ENCODE results near the gene MED26. TPM values are rescaled to one million over a fixed set of nuclear protein-coding genes. Genes with fewer than 3 reads are reported as not detected.

Gene MED26
- total and polyA plus RNA-seq, 2 experiments from 2014 or later, result 4.4 to 6.7 TPM

DNA sequence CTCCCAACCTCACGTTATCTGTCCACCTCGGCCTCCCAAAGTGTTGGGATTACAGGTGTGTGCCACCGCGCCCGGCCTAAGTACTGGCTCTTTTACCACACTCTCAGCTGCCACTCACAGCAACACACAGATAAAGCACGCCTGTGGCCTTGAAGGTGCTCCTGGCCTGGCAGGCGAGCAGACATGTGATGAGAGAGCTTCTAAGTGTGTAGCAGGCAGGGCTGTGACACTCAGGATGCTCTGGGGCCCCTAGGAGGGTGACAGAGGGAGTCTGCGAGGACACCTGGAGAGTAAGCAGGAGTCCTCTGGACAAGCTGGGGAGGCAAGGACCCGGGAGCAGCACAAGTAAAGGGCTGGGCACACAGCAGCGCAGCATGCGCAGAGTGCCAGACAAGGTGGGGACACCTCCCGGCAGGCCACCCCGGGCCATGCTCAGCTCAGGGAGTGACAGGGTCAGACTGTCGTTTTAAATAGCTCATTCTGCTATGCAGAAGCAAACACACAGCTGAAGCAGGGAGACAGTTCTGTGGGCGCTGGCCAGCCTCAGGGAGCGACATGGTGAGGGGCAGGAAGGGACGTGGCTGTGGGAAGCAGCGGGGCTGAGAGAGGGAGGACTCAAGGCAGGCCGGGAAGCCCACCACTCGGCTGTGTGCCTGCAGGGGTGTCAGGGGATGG, 26.5 kb downstream of the MED26 start:
- H3K79me2 ChIP-seq (ENCODE audit: insufficient read depth), result peaks cover 100% of the 10 kb centered on the region
- TF ChIP-seq EZH2phosphoT487 (IDR thresholded peaks at IDR 0.05; ENCODE audit: insufficient read depth, low read depth) (no peak), EZH2 (IDR thresholded peaks at IDR 0.05; ENCODE audit: insufficient read depth, poor library complexity, severe bottlenecking) (no peak)
- H4K20me1 ChIP-seq (ENCODE audit: insufficient read depth), result peaks cover 17% of the 10 kb centered on the region
- no peak overlapping the region for H3K27ac ChIP-seq
- H3K9me3 ChIP-seq (ENCODE audit: low read depth), result no peaks in the 10 kb centered on the region
- H3K4me1 ChIP-seq (ENCODE audit: insufficient read depth), result peaks cover 8% of the 10 kb centered on the region; the same call in 1 of the 2 replicates
- no peak overlapping the region for H3K9ac ChIP-seq
- in situ Hi-C loops (cut with MboI), result no loop called here
- H3K4me2 ChIP-seq (ENCODE audit: unreplicated experiment), result no peak overlapping the region
- DNase-seq, result no peak
- H3K4me3 ChIP-seq, result no peak overlapping the region
- H3K27me3 ChIP-seq (replicated peaks; ENCODE audit: insufficient read depth), result no peaks in the 10 kb centered on the region
- no peaks in the 10 kb centered on the region for H3K9me2 ChIP-seq (ENCODE audit: insufficient read depth)
- WGBS, 2 experiments (ENCODE audit: low coverage in 1 of 2, low lambda C conversion rate in 2 of 2, missing lambda C conversion rate in 2 of 2), result 87 to 90% methylated on average over 20 of the region's 20 CpGs
- H3K36me3 ChIP-seq (ENCODE audit: low read depth), result no peaks in the 10 kb centered on the region
- no peak overlapping the region for H2AFZ ChIP-seq
- H3F3A ChIP-seq (ENCODE audit: insufficient read depth), result no peaks in the 10 kb centered on the region

DNA sequence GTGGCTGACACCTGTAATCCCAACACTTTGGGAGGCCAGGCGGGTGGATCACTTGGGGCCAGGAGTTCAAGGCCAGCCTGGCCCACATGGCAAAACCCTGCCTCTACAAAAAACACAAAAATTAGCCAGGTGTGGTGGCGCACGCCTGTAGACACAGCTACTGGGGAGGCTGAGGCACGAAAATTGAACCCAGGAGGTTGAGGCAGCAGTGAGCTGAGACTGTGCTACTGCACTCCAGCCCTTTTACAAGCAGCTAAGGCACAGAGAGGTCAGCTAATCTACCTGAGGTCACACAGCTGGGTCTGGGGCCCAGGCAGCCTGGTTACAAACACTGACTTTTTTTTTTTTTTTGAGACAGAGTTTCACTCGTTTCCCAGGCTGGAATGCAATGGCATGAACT, 27.2 kb downstream of the MED26 start:
- H3K27ac ChIP-seq, result no peak overlapping the region
- TF ChIP-seq EZH2phosphoT487 (IDR thresholded peaks at IDR 0.05; ENCODE audit: insufficient read depth, low read depth), result no peak
- TF ChIP-seq EZH2 (IDR thresholded peaks at IDR 0.05; ENCODE audit: insufficient read depth, poor library complexity, severe bottlenecking), result no peak
- no peaks in the 10 kb centered on the region for H3F3A ChIP-seq (ENCODE audit: insufficient read depth)
- H3K4me1 ChIP-seq (ENCODE audit: insufficient read depth), result peaks cover 2% of the 10 kb centered on the region; the same call in 1 of the 2 replicates
- no peak overlapping the region for H3K9ac ChIP-seq
- 93 to 97% methylated on average over 4 to 5 of the region's 5 CpGs for WGBS, 2 experiments (ENCODE audit: low coverage in 1 of 2, low lambda C conversion rate in 2 of 2, missing lambda C conversion rate in 2 of 2)
- no peak for DNase-seq
- H3K36me3 ChIP-seq (ENCODE audit: low read depth), result no peaks in the 10 kb centered on the region
- H3K9me2 ChIP-seq (ENCODE audit: insufficient read depth), result no peaks in the 10 kb centered on the region
- no peaks in the 10 kb centered on the region for H3K27me3 ChIP-seq (replicated peaks; ENCODE audit: insufficient read depth)
- peaks cover 16% of the 10 kb centered on the region for H4K20me1 ChIP-seq (ENCODE audit: insufficient read depth)
- in situ Hi-C loops (cut with MboI), result no loop called here
- H3K4me3 ChIP-seq, result no peak overlapping the region
- H3K4me2 ChIP-seq (ENCODE audit: unreplicated experiment), result no peak overlapping the region
- no peaks in the 10 kb centered on the region for H3K9me3 ChIP-seq (ENCODE audit: low read depth)
- no peak overlapping the region for H2AFZ ChIP-seq
- peaks cover 100% of the 10 kb centered on the region for H3K79me2 ChIP-seq (ENCODE audit: insufficient read depth)

DNA sequence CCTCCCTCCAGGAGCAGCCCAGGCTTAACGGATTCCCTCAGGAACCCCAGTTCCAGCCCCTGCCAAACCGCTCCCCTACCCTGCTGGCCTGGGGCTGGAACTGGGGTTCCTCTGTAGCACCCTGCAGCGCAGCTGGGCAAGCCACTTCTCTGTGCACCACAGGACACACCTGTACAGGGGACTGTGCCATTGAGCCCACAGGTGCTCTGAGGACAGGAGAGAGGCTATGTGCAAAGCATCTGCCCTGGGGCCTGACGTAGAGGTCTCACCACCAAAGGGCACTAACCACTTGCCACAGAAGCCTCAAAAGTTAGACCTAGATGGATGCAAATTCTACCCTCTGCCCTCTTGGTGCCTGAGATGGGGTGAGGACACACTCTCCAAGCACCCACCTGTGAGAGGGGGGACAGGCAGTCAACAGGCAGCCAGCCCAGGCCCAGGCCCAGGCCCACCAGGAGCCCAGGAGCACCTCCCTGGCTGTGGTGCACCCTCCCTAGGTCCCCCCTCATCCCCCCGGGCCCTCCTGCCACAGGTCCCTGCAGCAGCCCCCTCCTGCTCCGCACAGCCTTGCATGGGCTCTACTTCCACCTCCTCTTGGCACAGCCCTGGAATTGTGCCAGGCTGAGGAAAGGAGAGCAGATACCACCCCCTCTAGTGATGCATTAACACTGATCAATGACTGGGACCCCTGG, 28.2 kb downstream of the MED26 start:
- Histone ChIP-seq H3K27ac (no peak overlapping the region), H3K4me2 (ENCODE audit: unreplicated experiment) (no peak overlapping the region), H3K9ac (no peak overlapping the region), H3K4me3 (no peak overlapping the region), H3K9me3 (ENCODE audit: low read depth) (no peaks in the 10 kb centered on the region), H3K36me3 (ENCODE audit: low read depth) (no peaks in the 10 kb centered on the region), H4K20me1 (ENCODE audit: insufficient read depth) (peaks cover 17% of the 10 kb centered on the region), H3K27me3 (replicated peaks; ENCODE audit: insufficient read depth) (no peaks in the 10 kb centered on the region), H3K4me1 (ENCODE audit: insufficient read depth) (no peaks in the 10 kb centered on the region), H3K79me2 (ENCODE audit: insufficient read depth) (peaks cover 100% of the 10 kb centered on the region), H2AFZ (no peak overlapping the region), H3F3A (ENCODE audit: insufficient read depth) (no peaks in the 10 kb centered on the region), H3K9me2 (ENCODE audit: insufficient read depth) (no peaks in the 10 kb centered on the region)
- TF ChIP-seq EZH2 (IDR thresholded peaks at IDR 0.05; ENCODE audit: insufficient read depth, poor library complexity, severe bottlenecking) (no peak), EZH2phosphoT487 (IDR thresholded peaks at IDR 0.05; ENCODE audit: insufficient read depth, low read depth) (no peak)
- in situ Hi-C loops (cut with MboI), result no loop called here
- 86 to 95% methylated on average over 4 to 6 of the region's 6 CpGs for WGBS, 2 experiments (ENCODE audit: low coverage in 1 of 2, low lambda C conversion rate in 2 of 2, missing lambda C conversion rate in 2 of 2)
- no peak for DNase-seq

DNA sequence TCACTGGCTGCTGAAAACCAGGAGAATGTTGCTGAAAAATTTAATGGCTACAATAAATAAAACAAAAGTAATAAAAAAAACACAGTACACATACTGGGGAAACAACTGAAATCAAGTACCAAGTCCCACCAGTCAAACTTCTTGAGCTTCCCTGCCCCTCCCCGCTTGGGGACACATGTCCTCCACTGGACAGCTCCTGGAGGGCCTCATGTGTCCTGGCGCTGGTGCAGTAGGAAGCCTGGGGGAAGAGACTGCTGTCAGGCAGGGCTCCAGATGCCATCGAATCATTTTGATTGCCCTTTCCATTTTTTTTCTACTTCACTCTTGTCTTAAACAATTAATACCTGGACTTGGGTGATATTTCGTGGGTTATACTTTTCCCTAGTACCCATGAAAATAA, 29.2 kb downstream of the MED26 start:
- Histone ChIP-seq H3K36me3 (ENCODE audit: low read depth) (no peaks in the 10 kb centered on the region), H3K27ac (no peak overlapping the region), H3K9me3 (ENCODE audit: low read depth) (no peaks in the 10 kb centered on the region), H3F3A (ENCODE audit: insufficient read depth) (no peaks in the 10 kb centered on the region), H3K4me2 (ENCODE audit: unreplicated experiment) (no peak overlapping the region), H3K4me3 (no peak overlapping the region), H3K9ac (no peak overlapping the region), H3K9me2 (ENCODE audit: insufficient read depth) (no peaks in the 10 kb centered on the region), H3K4me1 (ENCODE audit: insufficient read depth) (no peaks in the 10 kb centered on the region), H3K79me2 (ENCODE audit: insufficient read depth) (peaks cover 100% of the 10 kb centered on the region), H4K20me1 (ENCODE audit: insufficient read depth) (peaks cover 17% of the 10 kb centered on the region), H3K27me3 (replicated peaks; ENCODE audit: insufficient read depth) (no peaks in the 10 kb centered on the region), H2AFZ (no peak overlapping the region)
- no peak for DNase-seq
- in situ Hi-C loops (cut with MboI), result no loop called here
- 39 to 46% methylated on average over 4 of the region's 4 CpGs for WGBS, 2 experiments (ENCODE audit: low coverage in 1 of 2, low lambda C conversion rate in 2 of 2, missing lambda C conversion rate in 2 of 2)
- TF ChIP-seq EZH2 (IDR thresholded peaks at IDR 0.05; ENCODE audit: insufficient read depth, poor library complexity, severe bottlenecking), result no peak
- TF ChIP-seq EZH2phosphoT487 (IDR thresholded peaks at IDR 0.05; ENCODE audit: insufficient read depth, low read depth), result no peak

Data from GM23248 (cell line).